ENCODE measurements around the gene CLSTN2.
A peak's percentile ranks its signal among the peaks of the same experiment; 100 is the strongest.

Gene CLSTN2

GRCh38 chr3:140529096-140529495 lies 594.1 kb downstream of the CLSTN2 start:
- DNase-seq, result no peak

GRCh38 chr3:140529558-140529957 lies 594.6 kb downstream of the CLSTN2 start:
- no peak for DNase-seq

- no peak for DNase-seq
Measured at GRCh38 chr3:140530131-140530530, 595.1 kb downstream of the CLSTN2 start.

GRCh38 chr3:140530603-140531002 lies 595.6 kb downstream of the CLSTN2 start:
- no peak for DNase-seq

GRCh38 chr3:140532793-140533330 lies 597.9 kb downstream of the CLSTN2 start:
- no peak for DNase-seq

GRCh38 chr3:140536926-140537726 lies 602.1 kb downstream of the CLSTN2 start:
- DNase-seq, result no peak

- DNase-seq, result no peak
Measured at GRCh38 chr3:140537727-140538082, 602.7 kb downstream of the CLSTN2 start.

GRCh38 chr3:140540262-140540661 lies 605.3 kb downstream of the CLSTN2 start:
- no peak for DNase-seq

- DNase-seq, result no peak
Measured at GRCh38 chr3:140541975-140542653, 607.1 kb downstream of the CLSTN2 start.

- DNase-seq, result peak in 1 of 2 experiments; percentile 37
Measured at GRCh38 chr3:140545197-140545596, 610.2 kb downstream of the CLSTN2 start.

- peak; percentile 8 to 42 for DNase-seq
Measured at GRCh38 chr3:140545756-140546155, 610.8 kb downstream of the CLSTN2 start.

GRCh38 chr3:140546649-140547048 lies 611.7 kb downstream of the CLSTN2 start:
- peak in 1 of 2 experiments; percentile 24 for DNase-seq

- DNase-seq, result peak in 1 of 2 experiments; percentile 11
Measured at GRCh38 chr3:140552403-140552802, 617.4 kb downstream of the CLSTN2 start.

- DNase-seq, result no peak
Measured at GRCh38 chr3:140552898-140553297, 617.9 kb downstream of the CLSTN2 start.

GRCh38 chr3:140553591-140553990 lies 618.6 kb downstream of the CLSTN2 start:
- no peak for DNase-seq

- no peak for DNase-seq
Measured at GRCh38 chr3:140555666-140556065, 620.7 kb downstream of the CLSTN2 start.

- no peak for DNase-seq
Measured at GRCh38 chr3:140557476-140557875, 622.5 kb downstream of the CLSTN2 start.

- peak in 1 of 2 experiments; percentile 14 for DNase-seq
Measured at GRCh38 chr3:140559546-140559945, 624.6 kb downstream of the CLSTN2 start.

GRCh38 chr3:140563206-140563760 lies 628.3 kb downstream of the CLSTN2 start:
- no peak for DNase-seq

GRCh38 chr3:140568131-140568530 lies 633.1 kb downstream of the CLSTN2 start:
- DNase-seq, result no peak

GRCh38 chr3:140568842-140569520 lies 634.0 kb downstream of the CLSTN2 start:
- no peak for DNase-seq

- no peak for DNase-seq
Measured at GRCh38 chr3:140570602-140571001, 635.6 kb downstream of the CLSTN2 start.

- no peak for DNase-seq
Measured at GRCh38 chr3:140571836-140572235, 636.9 kb downstream of the CLSTN2 start.

All from NCI-H526 (cell line).